T-cell (primary cell): ENCODE results near the gene S100P. TPM values are rescaled to one million over a fixed set of nuclear protein-coding genes. Genes with fewer than 3 reads are reported as not detected.
"Not testable (repeated sequence)": the region's sequence is repeated elsewhere in the genome, so short reads cannot be mapped to it uniquely, and the experiment has no call there.

ENCODE experiments used
- ATAC-seq, 4 experiments: fragments of 200-7000 bp in 3 of 4; fragments of 150-1000 bp in 1 of 4; cut with Tn5 transposase; replicated peaks in 1 of 4; 1 replicate in 3 of 4; 2 replicates in 1 of 4; pipeline ENCODE4 v1.10.0; 2021; ENCODE audit warnings: moderate library complexity in 3 of 4, mild to moderate bottlenecking in 2 of 4, moderate number of reproducible peaks in 1 of 4
- CTCF ChIA-PET, 2 donors: fragments of 300-600 bp; sonication (Branson Sonifier 250); formaldehyde crosslinking; loops; one replicate each; lab custom pipeline; 2022; ENCODE audit warnings: antibody characterized with exemption in 2 of 2; lab: Charles Lee
- POLR2A ChIA-PET, 2 donors: fragments of 300-600 bp; sonication (Branson Sonifier 250); formaldehyde crosslinking; loops; one replicate each; lab custom pipeline; 2022; ENCODE audit warnings: antibody characterized with exemption in 2 of 2; lab: Charles Lee
- DNase-seq, 35 experiments: peaks; one replicate each; pipeline versions ENCODE4 v3.0.0 to v3.0.0-alpha.2; 2013 to 2023
- H3K27ac ChIP-seq: one replicate; pipeline ENCODE4 v1.5.1; 2013; ENCODE audit warnings: low read length
- H3K27me3 ChIP-seq, 2 experiments: replicated peaks in 1 of 2; 1 replicate in 1 of 2; 2 replicates in 1 of 2; pipeline versions ENCODE4 v1.6.1 to v1.7.0; 2013; ENCODE audit warnings: low read length in 1 of 2, mixed read lengths in 1 of 2; ENCODE audit not compliant: control insufficient read depth in 2 of 2, insufficient read depth in 2 of 2; ENCODE audit errors: extremely low read depth in 1 of 2
- H3K36me3 ChIP-seq, 2 donors: 1 replicate in 1 of 2; 2 replicates in 1 of 2; pipeline versions ENCODE4 v1.6.1 to v1.7.0; 2013; ENCODE audit warnings: low read length in 1 of 2; ENCODE audit not compliant: control insufficient read depth in 2 of 2, insufficient read depth in 1 of 2; ENCODE audit errors: extremely low read depth in 1 of 2
- H3K4me1 ChIP-seq, 2 experiments: 1 replicate in 1 of 2; 2 replicates in 1 of 2; pipeline versions ENCODE4 v1.6.1 to v1.7.0; 2013; ENCODE audit warnings: low read length in 2 of 2, mixed read lengths in 1 of 2; ENCODE audit not compliant: insufficient read depth in 2 of 2, control insufficient read depth in 1 of 2; ENCODE audit errors: extremely low read depth in 1 of 2
- H3K4me3 ChIP-seq, 2 donors: 1 replicate in 1 of 2; 2 replicates in 1 of 2; pipeline versions ENCODE4 v1.5.1 to v1.7.0; 2013; ENCODE audit warnings: mild to moderate bottlenecking in 2 of 2, low read length in 1 of 2, moderate library complexity in 1 of 2; ENCODE audit not compliant: control insufficient read depth in 1 of 2; ENCODE audit errors: extremely low read depth in 1 of 2
- H3K9me3 ChIP-seq: 2 replicates; pipeline ENCODE4 v1.7.0; 2013
- H3K27ac Mint-ChIP-seq, 2 donors: one replicate each; pipeline ENCODE4 v1.8.0; 2020 to 2021; ENCODE audit warnings: mild to moderate bottlenecking in 2 of 2, mixed read lengths in 2 of 2
- H3K27me3 Mint-ChIP-seq, 2 donors: one replicate each; pipeline ENCODE4 v1.8.0; 2021 to 2022; ENCODE audit warnings: mixed read lengths in 2 of 2
- H3K36me3 Mint-ChIP-seq: one replicate; pipeline ENCODE4 v1.8.0; 2021; ENCODE audit warnings: mixed read lengths
- H3K4me1 Mint-ChIP-seq, 3 donors: one replicate each; pipeline ENCODE4 v1.8.0; 2020 to 2022; ENCODE audit warnings: mixed read lengths in 3 of 3, mild to moderate bottlenecking in 1 of 3
- H3K4me3 Mint-ChIP-seq, 3 donors: one replicate each; pipeline ENCODE4 v1.8.0; 2020 to 2022; ENCODE audit warnings: mild to moderate bottlenecking in 3 of 3, mixed read lengths in 3 of 3, moderate library complexity in 3 of 3
- H3K9me3 Mint-ChIP-seq, 3 donors: one replicate each; pipeline ENCODE4 v1.8.0; 2020 to 2022; ENCODE audit warnings: mixed read lengths in 3 of 3
- WGBS: methylation state at CpG from one replicate; pipeline ENCODE4 v1.1.5; 2013; ENCODE audit warnings: missing lambda C conversion rate; ENCODE audit not compliant: insufficient coverage; 5-methylcytosine and 5-hydroxymethylcytosine counted together
- total RNA-seq, 35 experiments: library from RNA in 6 of 35; stranded (reverse) in 6 of 35; fragments of 120-200 nt in 1 of 35; gene quantifications; one replicate each; pipeline versions ENCODE4 v1.2.1 to v1.2.4 and lab custom pipeline; 2013 to 2026

S100P gene
- total RNA-seq, 5 donors from 2014 or later (not counting 1 experiment from before 2014, with no cell fraction given) = 0.70 to 3.8 (median 1.9) TPM; not detected in 1

DNA sequence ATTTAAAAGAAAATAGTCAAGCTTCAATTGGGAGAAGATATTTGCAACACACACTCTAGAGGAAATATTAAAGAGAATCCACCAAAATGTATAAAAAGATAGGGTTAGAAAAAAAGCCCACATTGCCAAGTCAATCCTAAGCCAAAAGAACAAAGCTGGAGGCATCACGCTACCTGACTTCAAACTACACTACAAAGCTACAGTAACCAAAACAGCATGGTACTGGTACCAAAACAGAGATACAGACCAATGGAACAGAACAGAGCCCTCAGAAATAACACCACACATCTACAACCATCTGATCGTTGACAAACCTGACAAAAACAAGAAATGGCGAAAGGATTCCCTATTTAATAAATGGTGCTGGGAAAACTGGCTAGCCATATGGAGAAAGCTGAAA lies 39.5 kb upstream of the S100P start:
- POLR2A ChIA-PET, ATAC-seq, H3K27me3 ChIP-seq, H3K36me3 Mint-ChIP-seq, H3K4me1 Mint-ChIP-seq, DNase-seq, H3K9me3 ChIP-seq, H3K36me3 ChIP-seq, H3K27ac ChIP-seq, H3K27ac Mint-ChIP-seq, H3K9me3 Mint-ChIP-seq, H3K4me3 ChIP-seq, H3K4me3 Mint-ChIP-seq, H3K27me3 Mint-ChIP-seq: not testable (repeated sequence)
- WGBS = no CpG with 5 or more reads among the region's 3 CpGs
- peaks cover 5 to 12% of the 10 kb centered on the region in 2 experiments for H3K4me1 ChIP-seq
- CTCF ChIA-PET = interaction anchor here (0.6 to 1.1 kb wide), 2 partner anchors 21 to 420 kb away, joined by 3 read pairs; no protein-coding TSS in a partner anchor

DNA sequence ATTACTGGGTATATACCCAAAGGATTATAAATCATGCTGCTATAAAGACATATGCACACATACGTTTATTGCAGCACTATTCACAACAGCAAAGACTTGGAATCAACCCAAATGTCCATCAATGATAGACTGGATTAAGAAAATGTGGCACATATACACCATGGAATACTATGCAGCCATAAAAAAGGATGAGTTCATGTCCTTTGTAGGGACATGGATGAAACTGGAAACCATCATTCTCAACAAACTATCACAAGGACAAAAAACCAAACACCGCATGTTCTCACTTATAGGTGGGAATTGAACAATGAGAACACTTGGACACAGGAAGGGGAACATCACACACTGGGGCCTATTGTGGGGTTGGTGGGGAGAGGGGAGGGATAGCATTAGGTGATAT lies 38.4 kb upstream of the S100P start:
- DNase-seq, H3K27me3 ChIP-seq, ATAC-seq, H3K36me3 Mint-ChIP-seq, H3K4me3 Mint-ChIP-seq, H3K27me3 Mint-ChIP-seq, H3K9me3 Mint-ChIP-seq, H3K4me3 ChIP-seq, H3K36me3 ChIP-seq, H3K27ac Mint-ChIP-seq, H3K9me3 ChIP-seq, H3K27ac ChIP-seq, POLR2A ChIA-PET: not testable (repeated sequence)
- CTCF ChIA-PET = interaction anchor here in 1 of 2 donors (1.0 kb wide), 1 partner anchor 57 kb away, joined by 4 read pairs; no protein-coding TSS in a partner anchor
- WGBS = no CpG with 5 or more reads among the region's 2 CpGs
- peaks cover 4 to 12% (median 9%) of the 10 kb centered on the region in 3 donors for H3K4me1 Mint-ChIP-seq
- H3K4me1 ChIP-seq = peaks cover 5 to 16% of the 10 kb centered on the region in 2 experiments

DNA sequence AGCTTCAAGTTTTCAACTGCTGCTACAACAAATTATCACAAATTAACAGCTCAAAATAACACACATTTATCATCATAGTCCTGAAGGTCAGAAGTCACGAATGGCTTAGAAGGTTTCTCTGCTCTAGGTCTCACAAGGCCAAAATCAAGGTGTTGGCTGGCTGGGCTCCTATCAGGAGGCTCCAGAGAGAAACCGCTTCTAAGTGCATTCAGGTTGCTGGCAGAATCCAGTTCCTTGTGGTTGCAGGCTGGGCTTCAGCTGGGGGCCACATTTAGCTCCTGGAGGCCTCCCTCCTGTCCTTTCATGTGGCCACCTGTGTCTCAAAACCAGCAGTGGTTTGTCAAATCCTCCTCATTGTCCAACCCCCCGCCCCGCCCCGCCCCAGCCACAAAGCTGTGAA lies 37.8 kb upstream of the S100P start:
- POLR2A ChIA-PET = no interaction called here
- H3K27me3 Mint-ChIP-seq = peaks cover 0 to 4% of the 10 kb centered on the region in 2 donors
- DNase-seq = no peak
- no peaks in the 10 kb centered on the region for H3K36me3 Mint-ChIP-seq
- H3K4me1 Mint-ChIP-seq = peaks cover 4 to 12% (median 9%) of the 10 kb centered on the region in 3 donors
- no peak overlapping the region for H3K4me3 Mint-ChIP-seq
- Histone ChIP-seq H3K4me3 (no peak overlapping the region), H3K36me3 (no peaks in the 10 kb centered on the region), H3K4me1 (peaks cover 5 to 16% of the 10 kb centered on the region in 2 experiments), H3K27me3 (peaks cover 1 to 4% of the 10 kb centered on the region in 2 experiments), H3K27ac (no peak overlapping the region), H3K9me3 (no peaks in the 10 kb centered on the region)
- H3K27ac Mint-ChIP-seq = no peak overlapping the region
- ATAC-seq = no peak
- no peaks in the 10 kb centered on the region for H3K9me3 Mint-ChIP-seq
- 84% methylated on average over 5 of the region's 5 CpGs for WGBS
- CTCF ChIA-PET = interaction anchor here in 1 of 2 donors (1.0 kb wide), 1 partner anchor 56 kb away, joined by 4 read pairs; no protein-coding TSS in a partner anchor

DNA sequence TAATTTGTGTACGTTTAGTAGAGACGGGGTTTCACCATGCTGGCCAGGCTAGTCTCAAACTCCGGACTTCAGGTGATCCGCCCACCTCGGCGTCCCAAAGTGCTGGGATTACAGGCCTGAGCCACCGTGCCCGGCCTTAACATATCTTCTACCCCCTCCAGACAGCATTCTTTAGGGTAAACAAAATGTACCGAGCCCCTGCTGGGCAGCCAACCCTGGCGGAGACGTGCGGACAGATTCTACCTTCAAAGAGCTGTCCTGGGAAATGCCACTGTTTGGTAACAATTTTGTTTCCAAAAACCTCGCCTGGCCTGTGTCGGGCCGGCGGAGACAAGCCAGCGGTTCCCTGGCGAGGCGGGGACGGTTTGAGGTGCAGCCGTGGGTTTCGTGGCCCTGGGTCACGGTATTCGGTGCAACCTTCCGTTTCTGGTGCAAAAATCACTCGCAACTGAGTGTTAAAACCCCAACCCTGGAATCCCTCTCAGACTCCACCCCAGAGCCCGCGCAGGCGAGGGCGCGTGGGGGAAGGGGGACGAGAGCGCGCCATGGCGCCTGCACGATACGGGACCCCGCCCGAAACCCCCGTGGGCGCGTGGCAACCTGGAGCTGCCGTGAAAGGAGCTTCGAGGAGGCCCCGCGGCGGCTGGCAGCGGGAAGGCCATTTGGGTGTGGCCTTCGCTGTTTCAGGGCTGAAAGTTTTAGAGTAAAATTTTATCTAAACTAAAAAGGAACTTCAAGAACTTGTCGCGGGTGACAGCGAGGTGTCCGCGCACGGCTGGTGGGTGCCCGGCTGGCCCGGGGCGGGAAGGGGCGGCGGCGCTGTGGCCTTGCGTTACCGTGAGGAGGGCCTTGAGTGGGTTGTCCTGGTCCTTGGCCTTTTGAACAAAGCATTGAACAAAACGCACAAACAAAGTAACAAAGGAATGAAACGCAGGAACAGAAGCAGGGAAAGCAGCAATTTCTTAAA lies 36.2 kb upstream of the S100P start:
- peak overlapping the region in 1 of 3 donors; percentile 69 for H3K4me3 Mint-ChIP-seq
- peaks cover 4 to 9% of the 10 kb centered on the region in 2 experiments for H3K27me3 ChIP-seq
- WGBS = 89% methylated on average over 63 of the region's 65 CpGs
- peaks cover 4 to 12% (median 9%) of the 10 kb centered on the region in 3 donors for H3K4me1 Mint-ChIP-seq
- no peaks in the 10 kb centered on the region for H3K9me3 Mint-ChIP-seq
- H3K4me1 ChIP-seq = peaks cover 5 to 16% of the 10 kb centered on the region in 2 experiments
- no peak overlapping the region for H3K27ac Mint-ChIP-seq
- ChIA-PET POLR2A (interaction anchor here in 1 of 2 donors (0.6 to 1.1 kb wide), 3 partner anchors 14 to 356 kb away, joined by 3 to 7 read pairs (median 3); no protein-coding TSS in a partner anchor), CTCF (interaction anchor here (0.7 to 1.5 kb wide), 2 partner anchors 17 to 75 kb away, joined by 3 to 5 read pairs; no protein-coding TSS in a partner anchor)
- H3K27me3 Mint-ChIP-seq = peaks cover 4% of the 10 kb centered on the region in 2 donors
- no peak for ATAC-seq
- H3K36me3 Mint-ChIP-seq = no peaks in the 10 kb centered on the region
- no peaks in the 10 kb centered on the region for H3K36me3 ChIP-seq
- no peak overlapping the region for H3K27ac ChIP-seq
- no peaks in the 10 kb centered on the region for H3K9me3 ChIP-seq
- DNase-seq = no peak
- H3K4me3 ChIP-seq = no peak overlapping the region

DNA sequence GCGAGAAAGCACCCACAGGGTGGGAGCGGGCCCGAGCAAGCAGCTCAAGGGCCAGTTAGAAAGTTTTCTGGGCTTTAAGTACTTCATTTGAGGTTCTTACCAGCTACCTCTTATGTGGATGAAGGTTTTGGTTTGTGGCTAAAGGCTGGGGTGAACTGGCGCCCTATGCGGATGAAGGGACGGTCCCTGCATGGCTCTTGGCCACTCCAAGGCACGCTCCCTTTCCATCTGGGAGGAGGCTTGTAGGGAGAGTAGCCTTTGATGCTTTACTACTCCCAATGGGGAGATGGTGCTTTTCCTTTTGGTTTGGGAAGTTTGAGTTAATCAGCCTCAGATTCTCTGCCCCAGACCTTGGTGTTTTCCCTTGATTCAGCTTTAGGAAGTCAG lies 35.5 kb upstream of the S100P start:
- Histone ChIP-seq H3K36me3 (no peaks in the 10 kb centered on the region), H3K4me3 (peak overlapping the region in 1 of 2 donors; percentile 12), H3K27me3 (peaks cover 8 to 16% of the 10 kb centered on the region in 2 experiments), H3K9me3 (no peaks in the 10 kb centered on the region), H3K4me1 (peaks cover 5 to 16% of the 10 kb centered on the region in 2 experiments), H3K27ac (no peak overlapping the region)
- ChIA-PET POLR2A (interaction anchor here in 1 of 2 donors (0.6 to 1.1 kb wide), 2 partner anchors 14 to 17 kb away, joined by 3 to 7 read pairs; no protein-coding TSS in a partner anchor), CTCF (interaction anchor here (0.7 to 1.5 kb wide), 2 partner anchors 17 to 75 kb away, joined by 3 to 5 read pairs; no protein-coding TSS in a partner anchor)
- peak in 1 of 4 experiments; percentile 2 for ATAC-seq
- 93% methylated on average over 7 of the region's 7 CpGs for WGBS
- Mint-ChIP-seq H3K9me3 (no peaks in the 10 kb centered on the region), H3K27me3 (peaks cover 4 to 9% of the 10 kb centered on the region in 2 donors), H3K27ac (no peak overlapping the region), H3K4me3 (peak overlapping the region; percentile 61 to 69 (median 69)), H3K4me1 (peaks cover 4 to 12% (median 9%) of the 10 kb centered on the region in 3 donors), H3K36me3 (no peaks in the 10 kb centered on the region)
- no peak for DNase-seq

DNA sequence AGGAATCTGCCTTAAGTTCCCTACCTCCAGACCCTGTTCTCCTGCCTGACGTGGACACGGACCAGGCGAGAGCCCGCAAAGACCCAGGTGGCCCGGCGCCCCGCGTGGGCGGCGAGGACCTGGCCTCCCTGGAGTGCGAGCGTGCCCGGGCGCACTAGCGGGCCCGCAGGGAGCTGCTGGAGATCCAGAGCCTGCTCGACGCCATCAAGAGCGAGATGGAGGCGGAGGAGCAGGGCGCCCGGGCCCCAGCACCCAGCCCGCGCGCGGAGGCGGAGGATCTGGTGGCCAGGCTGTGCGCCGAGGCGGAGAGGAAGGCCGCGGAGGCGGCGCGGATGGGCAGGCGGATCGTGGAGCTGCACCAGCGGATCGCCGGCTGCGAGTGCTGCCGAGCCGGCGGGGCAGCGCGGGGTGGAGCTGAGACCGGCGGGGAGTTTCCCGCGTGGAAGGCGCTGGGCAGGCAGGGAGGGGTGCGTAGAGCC lies 35.0 kb upstream of the S100P start:
- Mint-ChIP-seq H3K4me1 (peaks cover 4 to 12% (median 9%) of the 10 kb centered on the region in 3 donors), H3K36me3 (no peaks in the 10 kb centered on the region), H3K27me3 (peaks cover 4 to 13% of the 10 kb centered on the region in 2 donors), H3K9me3 (no peaks in the 10 kb centered on the region), H3K4me3 (peak overlapping the region; percentile 61 to 69 (median 69)), H3K27ac (no peak overlapping the region)
- 26% methylated on average over 22 of the region's 52 CpGs for WGBS
- ChIA-PET CTCF (interaction anchor here (0.6 to 1.5 kb wide), 6 partner anchors 12 to 187 kb away, joined by 3 to 9 read pairs (median 3); a partner anchor contains a TSS), POLR2A (interaction anchor here (1.1 to 1.6 kb wide), 2 partner anchors 13 to 16 kb away, joined by 3 to 6 read pairs; no protein-coding TSS in a partner anchor)
- peak overlapping the region; percentile 12 to 40 for H3K4me3 ChIP-seq
- H3K36me3 ChIP-seq = no peaks in the 10 kb centered on the region
- H3K27ac ChIP-seq = no peak overlapping the region
- peak in 33 of 35 experiments; percentile 28 to 78 (median 52) for DNase-seq
- ATAC-seq = peak; percentile 82 to 96 (median 90)
- peaks cover 12 to 20% of the 10 kb centered on the region in 2 experiments for H3K27me3 ChIP-seq
- no peaks in the 10 kb centered on the region for H3K9me3 ChIP-seq
- H3K4me1 ChIP-seq = peaks cover 5 to 17% of the 10 kb centered on the region in 2 experiments
